Stomach (tissue), 4 donors: ENCODE data around the gene EPHB1.

Experiments used
- EP300 ChIP-seq: sonication (generic); formaldehyde crosslinking; IDR thresholded peaks from one replicate; pipeline ENCODE4 v1.6.1; 2017; ENCODE audit warnings: antibody characterized with exemption
- POLR2AphosphoS5 ChIP-seq, 3 donors: sonication (generic); formaldehyde crosslinking; IDR thresholded peaks; one replicate each; pipeline ENCODE4 v1.6.1; 2016; ENCODE audit warnings: antibody characterized with exemption in 3 of 3
- TF ChIP-seq, protein P1 (sequence below), 7 experiments: fragments of 450-650 bp in 4 of 7; fragments of 200-600 bp in 3 of 7; sonication (generic) in 3 of 7; IDR thresholded peaks; one replicate each; pipeline ENCODE4 v1.5.1; 2016 to 2019; ENCODE audit warnings: antibody characterized with exemption in 7 of 7, control low read depth in 2 of 7, mild to moderate bottlenecking in 1 of 7

DNA sequence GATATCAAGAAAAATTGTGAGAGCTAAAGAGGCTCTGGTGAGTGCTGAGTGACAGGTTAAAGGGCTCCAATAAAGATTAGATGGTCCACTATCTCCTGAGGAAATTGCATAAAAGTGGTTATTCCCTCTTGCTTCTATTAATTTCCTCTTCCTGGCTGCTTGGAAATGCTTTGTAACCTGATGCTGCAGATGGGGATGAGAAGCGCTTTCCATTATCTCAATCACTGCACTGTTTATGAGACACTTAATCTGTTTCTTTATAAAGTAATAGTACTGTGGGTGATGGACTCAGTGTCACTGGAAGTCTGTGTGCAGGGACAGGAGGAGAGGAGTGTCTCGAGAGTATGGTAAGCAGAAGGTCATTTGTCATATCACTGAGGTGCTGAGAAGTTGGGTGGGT is 305.3 kb downstream of the EPHB1 start:
- no peak for TF ChIP-seq POLR2AphosphoS5 (IDR thresholded peaks at IDR 0.05)
- TF ChIP-seq, protein P1, sequence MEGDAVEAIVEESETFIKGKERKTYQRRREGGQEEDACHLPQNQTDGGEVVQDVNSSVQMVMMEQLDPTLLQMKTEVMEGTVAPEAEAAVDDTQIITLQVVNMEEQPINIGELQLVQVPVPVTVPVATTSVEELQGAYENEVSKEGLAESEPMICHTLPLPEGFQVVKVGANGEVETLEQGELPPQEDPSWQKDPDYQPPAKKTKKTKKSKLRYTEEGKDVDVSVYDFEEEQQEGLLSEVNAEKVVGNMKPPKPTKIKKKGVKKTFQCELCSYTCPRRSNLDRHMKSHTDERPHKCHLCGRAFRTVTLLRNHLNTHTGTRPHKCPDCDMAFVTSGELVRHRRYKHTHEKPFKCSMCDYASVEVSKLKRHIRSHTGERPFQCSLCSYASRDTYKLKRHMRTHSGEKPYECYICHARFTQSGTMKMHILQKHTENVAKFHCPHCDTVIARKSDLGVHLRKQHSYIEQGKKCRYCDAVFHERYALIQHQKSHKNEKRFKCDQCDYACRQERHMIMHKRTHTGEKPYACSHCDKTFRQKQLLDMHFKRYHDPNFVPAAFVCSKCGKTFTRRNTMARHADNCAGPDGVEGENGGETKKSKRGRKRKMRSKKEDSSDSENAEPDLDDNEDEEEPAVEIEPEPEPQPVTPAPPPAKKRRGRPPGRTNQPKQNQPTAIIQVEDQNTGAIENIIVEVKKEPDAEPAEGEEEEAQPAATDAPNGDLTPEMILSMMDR (IDR thresholded peaks at IDR 0.05), result no peak
- no peak for TF ChIP-seq EP300
